Keratinocyte (primary cell): ENCODE results near the gene CDYL2. TPM values are rescaled to one million over a fixed set of nuclear protein-coding genes. Genes with fewer than 3 reads are reported as not detected.

Experiments used
- DNase-seq: peaks from one replicate; pipeline ENCODE4 v3.0.0-alpha.2; 2011; ENCODE audit warnings: low read depth, missing footprints, low spot score
- FAIRE-seq: peaks from 2 replicates; lab custom pipeline; 2011; peaks lifted over from hg19 to GRCh38; lab: Jason Lieb, UNC
- H2AFZ ChIP-seq: 2 replicates; pipeline ENCODE4 v1.6.0; 2012; ENCODE audit warnings: low read length, control low read depth, inconsistent platforms; ENCODE audit not compliant: control insufficient read depth
- H3K27ac ChIP-seq: 2 replicates; pipeline ENCODE4 v1.5.1; 2011; ENCODE audit warnings: low read length; ENCODE audit not compliant: control insufficient read depth, insufficient read depth
- H3K27me3 ChIP-seq: 3 replicates; pipeline ENCODE4 v1.6.0; 2011; ENCODE audit warnings: low read length; ENCODE audit not compliant: control insufficient read depth, insufficient read depth; ENCODE audit errors: extremely low read depth
- H3K36me3 ChIP-seq, 2 experiments: 2 replicates in 1 of 2; 3 replicates in 1 of 2; pipeline ENCODE4 v1.5.1; 2011; ENCODE audit warnings: low read length in 2 of 2, mild to moderate bottlenecking in 1 of 2; ENCODE audit not compliant: control insufficient read depth in 2 of 2, insufficient read depth in 2 of 2; ENCODE audit errors: extremely low read depth in 1 of 2
- H3K4me1 ChIP-seq: 3 replicates; pipeline ENCODE4 v1.5.1; 2011; ENCODE audit warnings: low read length; ENCODE audit not compliant: control insufficient read depth, insufficient read depth; ENCODE audit errors: extremely low read depth
- H3K4me2 ChIP-seq: 3 replicates; pipeline ENCODE4 v1.6.0; 2011; ENCODE audit warnings: low read depth, low read length; ENCODE audit not compliant: control insufficient read depth, insufficient read depth; ENCODE audit errors: extremely low read depth
- H3K4me3 ChIP-seq, 3 experiments: fragments of 200-600 bp in 1 of 3; sonication (generic) in 1 of 3; 2 replicates in 2 of 3; 3 replicates in 1 of 3; pipeline ENCODE4 v1.5.1; 2011 to 2016; ENCODE audit warnings: low read length in 3 of 3, mild to moderate bottlenecking in 3 of 3, control low read depth in 2 of 3, inconsistent platforms in 1 of 3, low read depth in 1 of 3, mixed read lengths in 1 of 3, mixed run types in 1 of 3, moderate library complexity in 1 of 3; ENCODE audit not compliant: control insufficient read depth in 2 of 3, insufficient read depth in 2 of 3; ENCODE audit errors: extremely low read depth in 1 of 3
- H3K79me2 ChIP-seq: 2 replicates; pipeline ENCODE4 v1.6.0; 2012; ENCODE audit warnings: low read length; ENCODE audit not compliant: control insufficient read depth, insufficient read depth
- H3K9ac ChIP-seq: 3 replicates; pipeline ENCODE4 v1.6.0; 2011; ENCODE audit warnings: low read length; ENCODE audit not compliant: control insufficient read depth, insufficient read depth; ENCODE audit errors: extremely low read depth
- H3K9me1 ChIP-seq: 3 replicates; pipeline ENCODE4 v1.6.0; 2011; ENCODE audit warnings: low read length; ENCODE audit not compliant: control insufficient read depth, insufficient read depth; ENCODE audit errors: extremely low read depth
- H3K9me3 ChIP-seq: 2 replicates; pipeline ENCODE4 v1.5.1; 2012; ENCODE audit warnings: low read depth, low read length; ENCODE audit not compliant: control insufficient read depth
- H4K20me1 ChIP-seq: 3 replicates; pipeline ENCODE4 v1.6.0; 2011; ENCODE audit warnings: low read length; ENCODE audit not compliant: control insufficient read depth, insufficient read depth; ENCODE audit errors: extremely low read depth
- EZH2 ChIP-seq: IDR thresholded peaks from one replicate; pipeline ENCODE4 v1.6.1; 2012; ENCODE audit warnings: inconsistent platforms, mild to moderate bottlenecking, low read length, moderate library complexity
- dilution Hi-C: fragments of 300-500 bp; cut with MboI; formaldehyde crosslinking; loops from one replicate; pipeline ENCODE4 v1.7.0; 2020; ENCODE audit warnings: low sequenced_read_pairs; ENCODE audit not compliant: extremely low pct_ligation_motif_present
- polyA plus RNA-seq, 5 experiments: library from polyadenylated mRNA; depleted of rRNA in 3 of 5; stranded (reverse) in 3 of 5; stranded (forward) in 1 of 5; unstranded in 1 of 5; fragments of >200 nt; gene quantifications; 1 replicate in 1 of 5; 2 replicates in 3 of 5; 3 replicates in 1 of 5; pipeline versions ENCODE4 v1.2.1 to v1.2.3, GENCODE V29; 2011 to 2012; ENCODE audit warnings: missing spikeins in 2 of 5, low read depth in 1 of 5, low replicate concordance in 1 of 5
- TF ChIP-seq, protein P1 (sequence below), 3 experiments: IDR thresholded peaks in 1 of 3; conservative IDR thresholded peaks in 1 of 3; optimal IDR thresholded peaks in 1 of 3; 2 replicates in 2 of 3; 3 replicates in 1 of 3; pipeline versions ENCODE3 to v1.5.1; 2011; ENCODE audit warnings: low read length in 3 of 3, mild to moderate bottlenecking in 3 of 3, moderate library complexity in 2 of 3, control low read depth in 1 of 3, inconsistent platforms in 1 of 3; ENCODE audit not compliant: insufficient read depth in 2 of 3; ENCODE audit errors: extremely low read depth in 1 of 3

CDYL2 gene
- polyA plus RNA-seq, 1 donor (not counting 4 experiments of a cell fraction or from before 2014, with no cell fraction given): 2.0 TPM

DNA sequence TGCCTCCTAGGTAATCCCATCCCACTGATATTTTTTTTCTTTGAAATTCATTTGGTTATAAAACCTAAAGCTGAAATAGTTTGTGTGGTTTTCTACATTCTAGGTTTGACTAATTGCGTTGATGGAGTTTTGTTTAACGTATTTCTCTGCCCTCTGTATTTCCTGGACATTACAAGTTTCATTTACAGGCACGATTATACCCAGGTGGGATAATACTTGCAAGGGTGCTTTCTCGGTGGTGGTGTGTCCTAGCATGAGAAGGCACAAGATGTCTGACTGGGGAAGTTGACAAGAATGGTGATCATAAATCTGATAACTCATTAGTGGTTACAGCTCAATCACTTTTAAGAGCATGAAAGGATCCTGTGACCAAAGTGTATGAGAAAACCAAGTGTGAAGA, 218.6 kb downstream of the CDYL2 start:
- Histone ChIP-seq H3K4me1 (no peaks in the 10 kb centered on the region), H3K36me3 (no peaks in the 10 kb centered on the region), H4K20me1 (no peaks in the 10 kb centered on the region), H3K27ac (no peak overlapping the region), H3K79me2 (no peaks in the 10 kb centered on the region), H3K9me1 (no peaks in the 10 kb centered on the region), H3K4me3 (no peak overlapping the region), H3K9ac (no peak overlapping the region), H3K27me3 (no peaks in the 10 kb centered on the region), H2AFZ (no peak overlapping the region), H3K9me3 (no peaks in the 10 kb centered on the region), H3K4me2 (no peak overlapping the region)
- TF ChIP-seq, protein P1, sequence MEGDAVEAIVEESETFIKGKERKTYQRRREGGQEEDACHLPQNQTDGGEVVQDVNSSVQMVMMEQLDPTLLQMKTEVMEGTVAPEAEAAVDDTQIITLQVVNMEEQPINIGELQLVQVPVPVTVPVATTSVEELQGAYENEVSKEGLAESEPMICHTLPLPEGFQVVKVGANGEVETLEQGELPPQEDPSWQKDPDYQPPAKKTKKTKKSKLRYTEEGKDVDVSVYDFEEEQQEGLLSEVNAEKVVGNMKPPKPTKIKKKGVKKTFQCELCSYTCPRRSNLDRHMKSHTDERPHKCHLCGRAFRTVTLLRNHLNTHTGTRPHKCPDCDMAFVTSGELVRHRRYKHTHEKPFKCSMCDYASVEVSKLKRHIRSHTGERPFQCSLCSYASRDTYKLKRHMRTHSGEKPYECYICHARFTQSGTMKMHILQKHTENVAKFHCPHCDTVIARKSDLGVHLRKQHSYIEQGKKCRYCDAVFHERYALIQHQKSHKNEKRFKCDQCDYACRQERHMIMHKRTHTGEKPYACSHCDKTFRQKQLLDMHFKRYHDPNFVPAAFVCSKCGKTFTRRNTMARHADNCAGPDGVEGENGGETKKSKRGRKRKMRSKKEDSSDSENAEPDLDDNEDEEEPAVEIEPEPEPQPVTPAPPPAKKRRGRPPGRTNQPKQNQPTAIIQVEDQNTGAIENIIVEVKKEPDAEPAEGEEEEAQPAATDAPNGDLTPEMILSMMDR (optimal IDR thresholded peaks at IDR 0.05 in 1 of 3, IDR thresholded peaks at IDR 0.05 in 1 of 3, conservative IDR thresholded peaks at IDR 0.05 in 1 of 3; ENCODE audit: extremely low read depth in 1 of 3, insufficient read depth in 2 of 3, low read length in 3 of 3): no peak
- no peak for TF ChIP-seq EZH2
- DNase-seq (no peak), FAIRE-seq (no peak)
- dilution Hi-C loops: no loop called here

DNA sequence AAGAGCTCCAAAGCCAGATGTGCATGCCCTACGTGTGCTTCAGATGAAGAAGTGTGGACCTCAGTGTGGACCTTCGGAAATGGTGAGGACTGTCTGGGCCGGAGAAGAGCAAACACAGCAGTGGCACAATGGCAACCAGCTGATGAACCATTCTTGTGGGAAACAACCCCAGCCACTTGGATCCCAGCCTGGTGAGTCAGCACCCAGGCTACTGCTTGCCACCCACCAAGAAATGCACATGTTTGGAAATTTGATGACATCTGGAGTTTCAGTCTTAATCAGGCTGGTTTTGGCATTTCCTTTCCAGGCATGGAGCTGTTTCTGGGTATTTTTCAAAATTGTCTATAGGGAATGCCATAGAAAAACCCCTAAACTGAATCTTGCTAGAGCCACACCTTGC, 220.9 kb downstream of the CDYL2 start:
- dilution Hi-C loops: no loop called here
- Histone ChIP-seq H3K9me1 (no peaks in the 10 kb centered on the region), H2AFZ (no peak overlapping the region), H3K9ac (no peak overlapping the region), H3K9me3 (no peaks in the 10 kb centered on the region), H3K79me2 (no peaks in the 10 kb centered on the region), H4K20me1 (no peaks in the 10 kb centered on the region), H3K36me3 (no peaks in the 10 kb centered on the region), H3K4me3 (no peak overlapping the region), H3K4me1 (no peaks in the 10 kb centered on the region), H3K27ac (no peak overlapping the region), H3K4me2 (no peak overlapping the region), H3K27me3 (no peaks in the 10 kb centered on the region)
- no peak for DNase-seq
- TF ChIP-seq, protein P1 (optimal IDR thresholded peaks at IDR 0.05 in 1 of 3, IDR thresholded peaks at IDR 0.05 in 1 of 3, conservative IDR thresholded peaks at IDR 0.05 in 1 of 3; ENCODE audit: extremely low read depth in 1 of 3, insufficient read depth in 2 of 3, low read length in 3 of 3): no peak
- no peak for TF ChIP-seq EZH2
- no peak for FAIRE-seq
